Activated T-cell treated with anti-CD3 and anti-CD28 coated beads for 4 hours (primary cell): Measurements from ENCODE around the gene PCBP3.
"Not testable (repeated sequence)": the region's sequence is repeated elsewhere in the genome, so short reads cannot be mapped to it uniquely, and the experiment has no call there.

Source experiments
- DNase-seq: peaks from one replicate; pipeline ENCODE4 v3.0.0-alpha.2; 2020

PCBP3 gene

GRCh38 chr21:45636459-45636858 is 7.1 kb upstream of the PCBP3 start:
- no peak for DNase-seq

DNA sequence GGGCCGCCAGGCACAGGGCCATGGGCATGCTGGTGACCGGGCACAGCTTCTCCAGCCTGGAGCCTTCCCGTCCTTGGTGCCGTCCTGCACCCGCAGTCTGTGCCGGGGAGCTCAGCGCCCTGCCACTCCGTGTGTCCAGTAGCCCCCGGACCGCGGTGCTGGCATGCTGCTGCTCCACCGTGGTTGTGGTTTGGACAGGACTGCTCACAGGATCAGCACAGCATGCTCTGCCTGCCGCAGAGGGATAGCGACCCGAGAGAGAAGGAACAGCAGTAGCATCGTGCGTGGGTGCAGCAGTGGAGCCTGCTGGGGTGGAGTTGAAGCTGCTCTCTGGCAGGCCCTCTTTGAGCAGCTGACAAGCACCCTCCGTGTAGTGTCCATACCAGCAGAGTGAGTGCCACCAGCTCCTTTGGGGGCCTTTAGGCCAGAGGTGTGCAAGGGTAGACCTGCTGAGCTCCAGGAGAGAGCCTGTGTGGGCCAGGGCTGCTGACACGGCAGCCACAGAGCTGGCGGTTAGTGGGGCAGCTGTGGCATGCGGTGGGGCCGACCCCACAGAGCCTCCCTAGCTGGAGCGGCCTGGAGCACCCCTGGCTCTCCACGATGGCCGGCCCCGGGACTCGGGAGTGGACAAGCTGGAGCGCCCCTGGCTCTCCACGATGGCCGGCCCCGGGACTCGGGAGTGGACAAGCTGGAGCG is 6.4 kb upstream of the PCBP3 start:
- no peak for DNase-seq

GRCh38 chr21:45637883-45638282 is 5.6 kb upstream of the PCBP3 start:
- DNase-seq = no peak

DNA sequence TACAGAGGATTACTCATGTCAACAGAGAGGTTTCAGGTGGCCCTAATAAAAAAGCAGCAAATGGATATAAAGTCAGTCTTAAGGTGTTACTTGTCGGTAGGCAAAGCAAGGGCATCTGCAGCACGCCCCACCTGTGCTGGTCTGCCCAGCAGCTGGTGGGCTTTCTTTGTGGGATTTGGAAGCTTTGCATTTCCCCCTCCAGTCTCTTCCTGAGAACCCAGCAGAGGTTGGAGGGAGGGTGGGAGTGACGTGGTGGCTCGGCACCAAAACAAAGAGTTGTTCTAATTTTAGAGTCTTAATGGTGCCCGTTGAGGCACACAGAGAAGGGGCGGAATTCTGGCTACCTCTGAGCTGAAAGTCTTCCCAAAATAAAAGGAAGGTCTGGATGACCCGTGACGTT is 4.8 kb upstream of the PCBP3 start:
- no peak for DNase-seq

- DNase-seq = no peak
Observed at GRCh38 chr21:45639206-45640000, 4.1 kb upstream of the PCBP3 start.

DNA sequence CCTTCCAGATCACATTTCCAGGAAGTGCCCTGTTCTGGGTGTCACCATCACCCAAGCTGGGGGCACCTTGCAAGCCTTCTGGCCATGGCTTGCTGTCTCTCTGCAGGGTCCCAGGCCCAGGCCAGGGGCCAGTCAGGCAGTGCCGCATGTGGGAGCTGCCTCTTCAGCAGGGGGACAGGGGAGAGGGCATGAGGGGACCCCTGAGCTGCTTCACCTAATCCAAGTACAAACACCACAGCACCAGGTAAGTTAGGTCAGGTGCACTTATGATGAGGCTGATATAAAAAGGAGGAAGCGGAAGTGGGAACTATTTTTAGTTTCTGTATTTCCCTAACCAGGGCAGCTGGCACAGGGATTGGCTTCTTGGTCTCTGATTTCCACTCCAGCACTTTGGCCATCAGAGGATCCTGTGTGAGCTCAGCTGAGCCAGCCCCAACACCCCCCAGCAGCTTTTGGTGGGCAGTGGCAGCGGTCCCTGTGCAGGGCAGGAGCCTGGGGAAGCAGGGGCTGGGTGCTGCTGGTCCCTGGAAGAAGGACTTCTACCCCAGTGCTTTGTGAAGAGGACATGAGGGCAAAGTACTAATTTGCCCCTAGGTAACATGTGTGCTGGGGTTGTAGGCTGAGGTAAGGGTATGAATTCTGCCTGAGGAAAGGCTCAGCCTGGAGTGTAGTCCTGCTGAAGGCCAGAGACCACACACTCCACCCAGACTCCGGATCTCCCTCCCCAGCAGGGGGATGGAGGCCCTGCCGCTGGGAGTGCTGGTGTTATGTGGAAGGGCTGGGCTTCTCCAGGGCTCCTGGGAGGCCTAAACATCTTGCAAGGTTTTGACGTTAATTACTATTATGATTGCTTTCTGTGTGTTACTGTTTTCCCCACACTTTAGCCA is 3.3 kb upstream of the PCBP3 start:
- no peak for DNase-seq

DNA sequence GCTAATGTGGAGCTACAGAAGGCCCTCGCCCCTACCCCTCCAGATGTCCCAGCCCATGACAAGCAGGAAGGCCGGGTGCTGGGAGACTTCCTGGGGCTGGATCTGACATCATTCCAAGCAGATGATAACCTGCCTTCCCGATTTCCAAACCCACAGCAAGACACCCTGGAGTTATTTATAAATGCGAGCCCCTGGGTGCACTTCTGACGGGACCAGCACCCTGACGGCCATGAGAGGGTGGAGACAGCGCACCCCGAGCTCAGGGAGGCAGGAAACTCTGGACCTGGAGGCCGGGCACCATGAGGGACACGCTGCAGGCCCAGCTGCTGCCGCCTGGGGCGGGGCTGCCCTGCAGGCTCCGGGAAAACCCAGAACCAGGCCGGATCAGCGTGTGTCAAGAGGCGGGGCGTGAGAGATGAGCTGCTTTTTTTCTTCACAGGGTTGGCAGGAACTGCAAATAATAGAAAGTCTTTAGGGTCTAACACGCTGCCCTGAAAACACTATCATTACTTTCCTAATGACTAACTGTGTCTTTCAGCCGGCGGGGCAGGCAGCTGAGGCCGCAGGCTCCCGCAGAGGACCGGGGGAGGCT is 2.5 kb upstream of the PCBP3 start:
- DNase-seq = no peak

DNA sequence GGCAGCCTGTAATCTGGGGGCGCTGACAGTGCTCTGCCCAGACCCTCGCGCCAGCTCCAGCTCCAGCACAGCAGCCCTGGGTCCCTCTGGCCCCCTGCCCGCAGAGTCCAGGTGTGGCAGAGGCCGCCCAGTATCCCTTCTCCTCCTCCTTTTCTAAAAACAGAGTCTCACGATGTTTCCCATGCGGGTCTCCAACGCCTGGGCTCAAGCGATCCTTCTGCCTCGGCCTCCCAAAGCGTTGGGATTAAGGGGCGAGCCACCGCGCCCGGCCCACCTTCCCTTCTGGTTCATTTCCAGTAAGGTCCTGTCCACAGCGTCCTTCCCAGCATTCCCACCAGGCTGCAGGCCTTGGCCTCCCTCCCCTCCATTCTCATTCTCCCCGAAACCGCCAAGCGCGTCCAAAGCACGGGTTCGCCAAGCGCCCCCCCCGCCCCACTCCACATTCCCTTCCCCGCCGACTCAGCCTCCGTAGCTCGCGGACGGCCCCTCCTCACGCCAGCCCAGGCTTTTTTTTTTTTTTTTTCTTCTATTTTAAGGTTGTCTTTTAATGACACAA is 2.0 kb upstream of the PCBP3 start:
- no peak for DNase-seq

DNA sequence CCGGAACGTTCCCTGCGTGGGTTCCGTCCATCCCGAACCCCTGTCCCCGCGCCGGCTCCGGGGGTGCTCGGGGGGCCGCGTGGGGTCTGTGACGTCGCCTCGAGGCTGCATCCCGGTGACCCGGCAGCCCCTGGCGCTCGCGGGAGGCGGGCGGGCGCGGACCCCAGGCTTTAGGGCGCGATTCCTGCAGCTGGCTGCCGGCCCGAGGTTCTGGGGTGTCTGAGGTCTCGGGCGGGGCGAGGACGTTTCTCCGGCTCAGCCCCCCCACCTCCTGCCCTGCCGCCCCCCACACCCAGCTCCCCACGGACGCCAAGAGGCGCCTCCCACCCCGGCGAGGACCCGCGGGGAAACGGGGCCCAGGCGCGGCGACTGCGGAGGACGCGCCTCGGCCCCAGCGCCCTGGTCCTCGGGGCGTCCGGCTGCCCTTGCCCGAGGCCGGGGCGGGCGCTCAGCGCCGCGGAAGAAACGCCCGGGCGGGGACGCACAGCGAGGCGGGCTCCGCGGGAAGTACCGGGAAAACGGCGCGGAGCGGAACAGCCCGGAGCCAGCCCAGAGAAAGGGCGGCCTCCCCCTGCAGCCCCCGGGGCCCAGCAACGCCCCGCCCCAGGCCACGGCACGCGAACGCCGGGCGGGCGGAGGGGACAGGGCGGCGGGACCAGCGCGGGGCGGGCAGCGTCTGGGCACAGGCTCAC is 1.3 kb upstream of the PCBP3 start:
- no peak for DNase-seq

- DNase-seq = no peak
Observed at GRCh38 chr21:45644041-45644906, 749 bp downstream of the PCBP3 start.

- DNase-seq = no peak
Observed at GRCh38 chr21:45651921-45652320, 8.4 kb downstream of the PCBP3 start.

GRCh38 chr21:45655124-45655523 is 11.6 kb downstream of the PCBP3 start:
- no peak for DNase-seq

- DNase-seq = not testable (repeated sequence)
Observed at GRCh38 chr21:45656114-45656513, 12.6 kb downstream of the PCBP3 start.

DNA sequence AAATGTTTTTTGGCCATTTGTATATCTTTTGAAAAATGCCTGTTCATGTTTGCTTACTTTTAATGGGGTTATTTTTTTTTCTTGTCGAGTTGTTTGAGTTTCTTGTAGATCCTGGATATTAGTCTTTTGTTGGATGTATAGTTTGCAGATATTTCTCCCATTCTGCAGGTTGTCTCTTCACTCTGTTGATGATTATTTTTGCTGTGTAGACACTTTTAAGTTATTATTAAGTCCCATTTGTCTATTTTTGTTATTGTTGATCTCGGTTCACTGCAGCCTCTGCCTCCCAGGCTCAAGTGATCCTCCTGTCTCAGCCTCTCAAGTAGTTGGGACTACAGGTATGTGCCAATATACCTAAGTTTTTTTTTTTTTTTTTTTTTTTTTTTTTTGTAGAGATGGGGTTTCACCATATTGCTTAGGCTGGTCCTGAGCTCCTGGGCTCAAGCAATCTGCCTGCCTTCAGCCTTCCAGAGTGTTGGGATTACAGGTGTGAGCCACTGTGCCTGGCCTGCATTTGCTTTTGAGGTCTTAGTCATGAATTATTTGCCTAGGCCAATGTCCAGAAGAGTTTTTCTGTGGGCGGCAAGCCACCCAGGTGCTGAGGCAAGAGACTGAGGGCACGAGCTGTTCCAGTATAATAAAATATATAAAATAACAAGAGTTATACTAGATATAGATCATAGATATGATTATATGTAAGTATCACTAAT is 18.5 kb downstream of the PCBP3 start:
- DNase-seq = not testable (repeated sequence)

DNA sequence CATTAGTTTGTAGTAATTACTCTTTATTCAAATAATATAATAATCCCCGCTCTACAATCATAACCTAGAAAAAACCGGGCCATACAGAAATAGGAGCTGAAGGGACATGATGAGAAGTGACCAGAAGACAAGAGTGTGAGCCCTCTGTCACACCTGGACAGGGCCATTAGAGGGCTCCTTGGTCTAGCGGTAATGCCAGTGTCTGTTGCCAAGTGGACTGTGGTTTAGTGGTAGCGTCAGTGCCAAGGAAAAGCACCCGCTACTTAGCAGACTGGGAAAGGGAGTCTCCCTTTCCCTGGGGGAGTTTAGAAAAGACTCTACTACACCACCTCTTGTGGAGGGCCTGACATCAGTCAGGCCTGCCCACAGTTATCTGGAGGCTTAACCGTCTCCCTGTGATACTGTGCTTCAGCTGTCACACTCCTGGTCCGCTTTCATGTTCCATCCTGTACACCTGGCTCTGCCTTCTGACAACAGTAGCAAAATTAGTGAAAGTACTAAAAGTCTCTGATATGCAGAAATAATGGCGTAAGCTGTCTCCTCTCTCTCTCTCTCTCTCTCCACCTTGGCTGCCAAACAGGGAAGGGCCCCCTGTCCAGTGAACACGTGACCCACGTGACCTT is 19.2 kb downstream of the PCBP3 start:
- not testable (repeated sequence) for DNase-seq

DNA sequence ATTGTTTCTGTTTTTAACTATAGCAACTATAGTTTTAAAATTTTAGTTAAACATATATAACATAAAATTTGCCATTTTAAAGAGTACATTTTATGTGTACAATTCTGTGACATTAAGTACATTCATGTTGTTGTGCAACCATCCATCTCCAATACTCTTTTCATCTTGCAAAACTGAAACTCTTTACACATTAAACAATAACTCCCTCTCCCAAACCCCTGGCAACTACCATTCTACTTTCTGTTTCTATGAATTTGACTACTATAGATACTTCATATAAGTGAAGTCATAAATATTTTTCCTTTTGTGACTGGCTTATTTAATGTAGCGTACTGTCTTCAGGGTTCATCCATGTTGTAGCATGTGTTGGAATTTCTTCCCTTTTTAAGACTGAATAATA is 25.9 kb downstream of the PCBP3 start:
- no peak for DNase-seq

GRCh38 chr21:45670731-45671130 is 27.2 kb downstream of the PCBP3 start:
- DNase-seq = no peak

GRCh38 chr21:45678790-45679189 is 35.3 kb downstream of the PCBP3 start:
- DNase-seq = not testable (repeated sequence)

GRCh38 chr21:45680215-45680614 is 36.7 kb downstream of the PCBP3 start:
- no peak for DNase-seq

GRCh38 chr21:45695086-45695485 is 51.6 kb downstream of the PCBP3 start:
- DNase-seq = no peak
